ENCODE measurements around the gene GRPEL1.

Gene GRPEL1

GRCh38 chr4:7044137-7044930, 23.5 kb downstream of the GRPEL1 start:
- DNase-seq (ENCODE audit: low read depth): no peak

GRCh38 chr4:7043284-7044136, 24.4 kb downstream of the GRPEL1 start, which contains the start of gene TADA2B:
TSS of gene TADA2B (plus strand) at chr4:7043372. CDS start at chr4:7043580, 208 bp downstream.
- DNase-seq (ENCODE audit: low read depth): peak; percentile 34

- DNase-seq (ENCODE audit: low read depth): peak; percentile 86
Measured at GRCh38 chr4:7042503-7043283, 25.2 kb downstream of the GRPEL1 start.

- DNase-seq (ENCODE audit: low read depth): no peak
Measured at GRCh38 chr4:7041801-7042502, 25.9 kb downstream of the GRPEL1 start.

GRCh38 chr4:7041246-7041645, 26.6 kb downstream of the GRPEL1 start:
- DNase-seq (ENCODE audit: low read depth): no peak

GRCh38 chr4:7040765-7041164, 27.1 kb downstream of the GRPEL1 start:
- DNase-seq (ENCODE audit: low read depth): no peak

- no peak for DNase-seq (ENCODE audit: low read depth)
Measured at GRCh38 chr4:7037425-7037824, 30.4 kb downstream of the GRPEL1 start.

- no peak for DNase-seq (ENCODE audit: low read depth)
Measured at GRCh38 chr4:7034262-7035081, 33.4 kb downstream of the GRPEL1 start.

GRCh38 chr4:7032596-7032995, 35.3 kb downstream of the GRPEL1 start:
- DNase-seq (ENCODE audit: low read depth): no peak

GRCh38 chr4:7031558-7032449, 36.1 kb downstream of the GRPEL1 start:
- no peak for DNase-seq (ENCODE audit: low read depth)

- no peak for DNase-seq (ENCODE audit: low read depth)
Measured at GRCh38 chr4:7030856-7031255, 37.0 kb downstream of the GRPEL1 start.

- DNase-seq (ENCODE audit: low read depth): no peak
Measured at GRCh38 chr4:7029921-7030320, 37.9 kb downstream of the GRPEL1 start.

- DNase-seq (ENCODE audit: low read depth): no peak
Measured at GRCh38 chr4:7029212-7029611, 38.7 kb downstream of the GRPEL1 start.

- no peak for DNase-seq (ENCODE audit: low read depth)
Measured at GRCh38 chr4:7027913-7028312, 40.0 kb downstream of the GRPEL1 start.

GRCh38 chr4:7027284-7027683, 40.6 kb downstream of the GRPEL1 start:
- DNase-seq (ENCODE audit: low read depth): no peak

GRCh38 chr4:7026107-7026506, 41.8 kb downstream of the GRPEL1 start:
- no peak for DNase-seq (ENCODE audit: low read depth)

GRCh38 chr4:7025040-7025602, 42.7 kb downstream of the GRPEL1 start:
- no peak for DNase-seq (ENCODE audit: low read depth)

GRCh38 chr4:7024336-7024890, 43.5 kb downstream of the GRPEL1 start:
- DNase-seq (ENCODE audit: low read depth): no peak

GRCh38 chr4:7023901-7024300, 44.0 kb downstream of the GRPEL1 start:
- DNase-seq (ENCODE audit: low read depth): no peak
